A549 (cell line): ENCODE measurements around the gene KCNMA1.

Source experiments
- CTCF ChIP-seq: fragments of >200 bp; sonication (Bioruptor Twin); formaldehyde crosslinking; IDR thresholded peaks from 3 replicates; pipeline ENCODE4 v1.5.1; 2016
- MAX ChIP-seq: IDR thresholded peaks from 2 replicates; pipeline ENCODE4 v1.6.1; 2012
- SMC3 ChIP-seq: fragments of >200 bp; sonication (Bioruptor Twin); formaldehyde crosslinking; IDR thresholded peaks from 3 replicates; pipeline ENCODE4 v1.6.1; 2018; ENCODE audit warnings: inconsistent platforms

- TF ChIP-seq CTCF (no peak), MAX (no peak), SMC3 (no peak)
Observed at GRCh38 chr10:77086081-77086480, 551.5 kb downstream of the KCNMA1 start.
